Measurements from ENCODE around the gene TMEM59L. TPM values are rescaled to one million over a fixed set of nuclear protein-coding genes. Genes with fewer than 3 reads are reported as not detected.

Gene TMEM59L
- total and polyA plus RNA-seq, 2 experiments from 2014 or later = 1.5 to 9.1 TPM

DNA sequence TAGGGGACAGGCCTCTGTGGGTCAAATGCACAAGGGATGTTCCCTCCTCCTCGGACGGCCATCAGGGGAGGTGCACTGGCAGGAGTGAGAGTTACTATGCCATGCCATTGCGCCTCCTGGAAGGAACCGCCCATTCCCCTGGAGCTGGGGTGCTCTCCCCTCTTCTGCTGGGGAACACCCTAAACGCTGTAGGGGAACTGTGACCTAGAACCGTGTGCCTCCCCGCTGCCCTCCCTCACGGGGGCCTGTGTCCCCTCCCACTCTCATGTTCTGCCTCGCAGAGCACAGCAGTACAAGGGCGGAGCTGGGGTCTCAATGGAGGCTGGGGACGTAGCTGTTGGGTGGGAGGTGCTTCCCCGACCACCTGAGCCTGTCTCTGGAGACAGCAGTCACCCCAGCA, 53.6 kb downstream of the TMEM59L start:
- no peaks in the 10 kb centered on the region for H3K79me2 ChIP-seq
- H3K4me2 ChIP-seq = no peak overlapping the region
- H3K9me2 ChIP-seq (replicated peaks; ENCODE audit: insufficient read depth) = no peaks in the 10 kb centered on the region
- H4K20me1 ChIP-seq (ENCODE audit: insufficient read depth, poor library complexity, severe bottlenecking) = no peaks in the 10 kb centered on the region
- H3K4me1 ChIP-seq (ENCODE audit: insufficient read depth) = peaks cover 15% of the 10 kb centered on the region
- DNase-seq (ENCODE audit: low spot score) = no peak
- no peak overlapping the region for H2AFZ ChIP-seq
- H3K9me3 ChIP-seq (ENCODE audit: low read depth) = no peaks in the 10 kb centered on the region
- no peak for TF ChIP-seq EZH2phosphoT487 (IDR thresholded peaks at IDR 0.05; ENCODE audit: low read depth, severe bottlenecking, unreplicated experiment)
- no peak for TF ChIP-seq EZH2 (IDR thresholded peaks at IDR 0.05; ENCODE audit: borderline replicate concordance)
- no peak for TF ChIP-seq CTCF (IDR thresholded peaks at IDR 0.05; ENCODE audit: poor library complexity)
- 89% methylated on average over 12 of the region's 12 CpGs for WGBS (ENCODE audit: low lambda C conversion rate, missing lambda C conversion rate)
- H3K27ac ChIP-seq = no peak overlapping the region
- H3K27me3 ChIP-seq = no peaks in the 10 kb centered on the region
- no peak overlapping the region for H3K4me3 ChIP-seq
- H3K36me3 ChIP-seq (replicated peaks; ENCODE audit: insufficient read depth, low read depth) = no peaks in the 10 kb centered on the region

- H3K9me3 ChIP-seq (ENCODE audit: low read depth) = no peaks in the 10 kb centered on the region
- H4K20me1 ChIP-seq (ENCODE audit: insufficient read depth, poor library complexity, severe bottlenecking) = no peaks in the 10 kb centered on the region
- WGBS (ENCODE audit: low lambda C conversion rate, missing lambda C conversion rate) = 97% methylated on average over 5 of the region's 5 CpGs
- no peaks in the 10 kb centered on the region for H3K36me3 ChIP-seq (replicated peaks; ENCODE audit: insufficient read depth, low read depth)
- no peaks in the 10 kb centered on the region for H3K9me2 ChIP-seq (replicated peaks; ENCODE audit: insufficient read depth)
- no peak overlapping the region for H3K4me2 ChIP-seq
- no peaks in the 10 kb centered on the region for H3K27me3 ChIP-seq
- H3K27ac ChIP-seq = no peak overlapping the region
- TF ChIP-seq EZH2phosphoT487 (IDR thresholded peaks at IDR 0.05; ENCODE audit: low read depth, severe bottlenecking, unreplicated experiment) (no peak), EZH2 (IDR thresholded peaks at IDR 0.05; ENCODE audit: borderline replicate concordance) (no peak), CTCF (IDR thresholded peaks at IDR 0.05; ENCODE audit: poor library complexity) (no peak)
- no peak overlapping the region for H2AFZ ChIP-seq
- H3K79me2 ChIP-seq = no peaks in the 10 kb centered on the region
- no peak for DNase-seq (ENCODE audit: low spot score)
- peaks cover 19% of the 10 kb centered on the region for H3K4me1 ChIP-seq (ENCODE audit: insufficient read depth)
- no peak overlapping the region for H3K4me3 ChIP-seq
These were observed 54.1 kb downstream of the TMEM59L start for GRCh38 chr19:18666784-18667183.

DNA sequence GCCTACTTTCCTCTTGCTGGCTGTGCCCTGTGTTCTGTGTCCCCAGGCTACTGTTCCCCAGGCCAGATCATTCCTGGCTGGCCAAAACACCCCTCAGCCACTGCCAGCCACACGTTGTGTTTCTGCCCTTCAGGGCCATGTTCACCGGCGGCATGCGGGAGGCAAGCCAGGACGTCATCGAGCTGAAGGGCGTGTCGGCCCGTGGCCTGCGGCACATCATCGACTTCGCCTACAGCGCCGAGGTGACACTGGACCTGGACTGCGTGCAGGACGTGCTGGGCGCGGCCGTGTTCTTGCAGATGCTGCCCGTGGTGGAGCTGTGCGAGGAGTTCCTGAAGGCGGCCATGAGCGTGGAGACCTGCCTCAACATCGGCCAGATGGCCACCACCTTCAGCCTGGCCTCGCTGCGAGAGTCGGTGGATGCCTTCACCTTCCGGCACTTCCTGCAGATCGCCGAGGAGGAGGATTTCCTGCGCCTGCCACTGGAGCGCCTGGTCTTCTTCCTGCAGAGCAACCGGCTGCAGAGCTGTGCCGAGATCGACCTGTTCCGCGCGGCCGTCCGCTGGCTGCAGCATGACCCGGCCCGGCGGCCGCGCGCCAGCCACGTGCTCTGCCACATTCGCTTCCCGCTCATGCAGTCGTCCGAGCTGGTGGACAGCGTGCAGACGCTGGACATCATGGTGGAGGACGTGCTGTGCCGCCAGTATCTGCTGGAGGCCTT, 55.0 kb downstream of the TMEM59L start:
- Histone ChIP-seq H2AFZ (no peak overlapping the region), H3K4me1 (ENCODE audit: insufficient read depth) (peaks cover 28% of the 10 kb centered on the region), H3K27me3 (no peaks in the 10 kb centered on the region), H3K36me3 (replicated peaks; ENCODE audit: insufficient read depth, low read depth) (no peaks in the 10 kb centered on the region), H3K79me2 (no peaks in the 10 kb centered on the region), H4K20me1 (ENCODE audit: insufficient read depth, poor library complexity, severe bottlenecking) (no peaks in the 10 kb centered on the region), H3K27ac (no peak overlapping the region), H3K9me3 (ENCODE audit: low read depth) (no peaks in the 10 kb centered on the region), H3K4me3 (no peak overlapping the region), H3K4me2 (no peak overlapping the region), H3K9me2 (replicated peaks; ENCODE audit: insufficient read depth) (no peaks in the 10 kb centered on the region)
- no peak for DNase-seq (ENCODE audit: low spot score)
- TF ChIP-seq CTCF (IDR thresholded peaks at IDR 0.05; ENCODE audit: poor library complexity) (no peak), EZH2 (IDR thresholded peaks at IDR 0.05; ENCODE audit: borderline replicate concordance) (no peak), EZH2phosphoT487 (IDR thresholded peaks at IDR 0.05; ENCODE audit: low read depth, severe bottlenecking, unreplicated experiment) (no peak)
- 96% methylated on average over 54 of the region's 55 CpGs for whole genome bisulfite sequencing (ENCODE audit: low lambda C conversion rate, missing lambda C conversion rate)
